ENCODE measurements around the gene TEK.

GRCh38 chr9:27181381-27181780 lies 72.4 kb downstream of the TEK start:
- TF ChIP-seq, protein P1, sequence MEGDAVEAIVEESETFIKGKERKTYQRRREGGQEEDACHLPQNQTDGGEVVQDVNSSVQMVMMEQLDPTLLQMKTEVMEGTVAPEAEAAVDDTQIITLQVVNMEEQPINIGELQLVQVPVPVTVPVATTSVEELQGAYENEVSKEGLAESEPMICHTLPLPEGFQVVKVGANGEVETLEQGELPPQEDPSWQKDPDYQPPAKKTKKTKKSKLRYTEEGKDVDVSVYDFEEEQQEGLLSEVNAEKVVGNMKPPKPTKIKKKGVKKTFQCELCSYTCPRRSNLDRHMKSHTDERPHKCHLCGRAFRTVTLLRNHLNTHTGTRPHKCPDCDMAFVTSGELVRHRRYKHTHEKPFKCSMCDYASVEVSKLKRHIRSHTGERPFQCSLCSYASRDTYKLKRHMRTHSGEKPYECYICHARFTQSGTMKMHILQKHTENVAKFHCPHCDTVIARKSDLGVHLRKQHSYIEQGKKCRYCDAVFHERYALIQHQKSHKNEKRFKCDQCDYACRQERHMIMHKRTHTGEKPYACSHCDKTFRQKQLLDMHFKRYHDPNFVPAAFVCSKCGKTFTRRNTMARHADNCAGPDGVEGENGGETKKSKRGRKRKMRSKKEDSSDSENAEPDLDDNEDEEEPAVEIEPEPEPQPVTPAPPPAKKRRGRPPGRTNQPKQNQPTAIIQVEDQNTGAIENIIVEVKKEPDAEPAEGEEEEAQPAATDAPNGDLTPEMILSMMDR (IDR thresholded peaks at IDR 0.05), result no peak
- no peak for TF ChIP-seq POLR2A (IDR thresholded peaks at IDR 0.05)
